Measurements from ENCODE around the gene GNGT2.

The GNGT2 gene

DNA sequence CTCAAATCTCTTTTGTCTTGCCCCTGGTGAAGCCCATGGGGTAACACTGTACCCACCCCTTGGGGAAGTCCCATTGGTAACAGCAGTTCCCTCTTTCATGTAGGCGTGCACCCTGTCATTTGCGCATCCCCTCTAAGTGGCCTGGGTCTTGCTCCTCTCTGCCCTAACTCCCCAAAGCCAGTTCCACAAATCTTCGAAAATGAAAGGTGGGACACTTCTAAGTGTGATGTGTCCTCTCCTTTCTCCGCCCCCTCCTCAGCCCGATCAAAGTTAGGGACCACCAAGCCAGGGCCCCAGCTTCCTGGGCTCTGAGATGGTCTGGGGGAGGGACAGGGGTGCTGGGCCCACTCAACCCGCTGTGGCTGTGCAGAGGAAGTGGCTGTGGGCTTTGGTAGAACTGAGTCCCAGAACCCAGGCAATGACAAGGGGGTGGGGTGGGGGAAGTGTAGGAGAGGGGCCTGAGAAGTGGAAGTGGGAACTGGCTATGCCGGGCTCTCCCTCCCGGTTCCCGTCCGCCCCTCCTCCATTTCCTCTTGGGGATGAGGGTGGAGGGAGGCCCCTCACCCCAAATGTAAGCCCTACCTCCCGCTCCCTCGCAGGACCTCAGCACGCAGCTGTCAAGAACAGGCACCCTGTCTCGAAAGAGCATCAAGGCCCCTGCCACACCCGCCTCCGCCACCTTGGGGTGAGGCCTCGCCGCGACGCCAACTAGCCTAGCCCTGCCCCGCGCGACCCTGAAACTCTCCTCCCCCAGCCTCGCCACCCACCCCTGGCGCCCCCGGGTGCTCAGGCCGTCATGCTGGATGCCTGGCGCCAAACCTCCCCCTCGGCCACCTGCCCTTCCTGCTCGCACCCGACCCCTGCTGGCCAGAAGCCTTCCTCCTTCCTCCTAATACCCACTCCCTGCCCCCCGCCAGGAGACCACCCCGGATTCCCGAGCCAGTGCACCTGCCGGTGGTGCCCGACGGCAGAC, 8.9 kb upstream of the GNGT2 start:
- in situ Hi-C loops (cut with HindIII; ENCODE audit: low sequenced_read_pairs), result no loop called here
- TF ChIP-seq, protein P1, sequence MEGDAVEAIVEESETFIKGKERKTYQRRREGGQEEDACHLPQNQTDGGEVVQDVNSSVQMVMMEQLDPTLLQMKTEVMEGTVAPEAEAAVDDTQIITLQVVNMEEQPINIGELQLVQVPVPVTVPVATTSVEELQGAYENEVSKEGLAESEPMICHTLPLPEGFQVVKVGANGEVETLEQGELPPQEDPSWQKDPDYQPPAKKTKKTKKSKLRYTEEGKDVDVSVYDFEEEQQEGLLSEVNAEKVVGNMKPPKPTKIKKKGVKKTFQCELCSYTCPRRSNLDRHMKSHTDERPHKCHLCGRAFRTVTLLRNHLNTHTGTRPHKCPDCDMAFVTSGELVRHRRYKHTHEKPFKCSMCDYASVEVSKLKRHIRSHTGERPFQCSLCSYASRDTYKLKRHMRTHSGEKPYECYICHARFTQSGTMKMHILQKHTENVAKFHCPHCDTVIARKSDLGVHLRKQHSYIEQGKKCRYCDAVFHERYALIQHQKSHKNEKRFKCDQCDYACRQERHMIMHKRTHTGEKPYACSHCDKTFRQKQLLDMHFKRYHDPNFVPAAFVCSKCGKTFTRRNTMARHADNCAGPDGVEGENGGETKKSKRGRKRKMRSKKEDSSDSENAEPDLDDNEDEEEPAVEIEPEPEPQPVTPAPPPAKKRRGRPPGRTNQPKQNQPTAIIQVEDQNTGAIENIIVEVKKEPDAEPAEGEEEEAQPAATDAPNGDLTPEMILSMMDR (IDR thresholded peaks at IDR 0.05; ENCODE audit: low read depth, low read length), result peak; percentile 28
- DNase-seq (ENCODE audit: low read depth, low spot score), result no peak
- no peak overlapping the region for H3K4me3 ChIP-seq (ENCODE audit: low read depth, low read length)

DNA sequence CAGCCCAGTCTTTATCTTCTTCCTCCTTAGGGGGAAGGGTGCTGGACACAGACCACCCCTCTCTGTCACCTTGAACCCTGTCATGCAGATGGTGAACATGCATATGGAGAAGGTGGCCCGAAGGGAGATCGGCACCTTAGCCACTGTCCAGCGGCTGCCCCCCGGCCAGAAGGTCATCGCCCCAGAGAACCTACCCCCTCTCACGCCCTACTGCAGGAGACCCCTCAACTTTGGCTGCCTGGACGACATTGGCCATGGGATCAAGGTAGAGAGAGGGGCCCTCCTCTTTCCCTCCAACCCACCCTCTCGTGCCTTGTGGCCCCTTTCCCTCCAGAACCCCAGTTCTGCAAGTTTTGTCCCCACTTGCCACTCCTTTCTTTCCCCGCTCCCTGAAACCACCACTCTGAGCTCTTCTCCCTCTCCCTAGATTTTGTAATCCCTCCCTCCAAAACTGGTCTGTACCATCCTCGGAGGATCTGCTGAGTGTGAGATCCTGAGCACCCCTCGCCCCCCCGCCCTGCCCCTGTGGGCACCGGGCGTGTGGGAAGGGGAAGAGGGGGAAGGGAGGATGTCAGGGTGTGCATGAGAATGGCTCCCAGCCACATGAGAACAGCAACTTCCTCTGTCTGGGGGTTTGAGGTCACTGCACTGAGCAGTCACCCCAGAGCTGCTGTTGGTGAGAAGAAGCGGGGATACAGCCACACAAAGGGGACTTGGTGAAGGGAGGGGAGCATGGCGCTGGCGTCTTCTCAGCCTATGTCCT, 7.5 kb upstream of the GNGT2 start:
- in situ Hi-C loops (cut with HindIII; ENCODE audit: low sequenced_read_pairs), result no loop called here
- H3K4me3 ChIP-seq (ENCODE audit: low read depth, low read length), result no peak overlapping the region
- TF ChIP-seq, protein P1 (IDR thresholded peaks at IDR 0.05; ENCODE audit: low read depth, low read length), result no peak
- no peak for DNase-seq (ENCODE audit: low read depth, low spot score)

DNA sequence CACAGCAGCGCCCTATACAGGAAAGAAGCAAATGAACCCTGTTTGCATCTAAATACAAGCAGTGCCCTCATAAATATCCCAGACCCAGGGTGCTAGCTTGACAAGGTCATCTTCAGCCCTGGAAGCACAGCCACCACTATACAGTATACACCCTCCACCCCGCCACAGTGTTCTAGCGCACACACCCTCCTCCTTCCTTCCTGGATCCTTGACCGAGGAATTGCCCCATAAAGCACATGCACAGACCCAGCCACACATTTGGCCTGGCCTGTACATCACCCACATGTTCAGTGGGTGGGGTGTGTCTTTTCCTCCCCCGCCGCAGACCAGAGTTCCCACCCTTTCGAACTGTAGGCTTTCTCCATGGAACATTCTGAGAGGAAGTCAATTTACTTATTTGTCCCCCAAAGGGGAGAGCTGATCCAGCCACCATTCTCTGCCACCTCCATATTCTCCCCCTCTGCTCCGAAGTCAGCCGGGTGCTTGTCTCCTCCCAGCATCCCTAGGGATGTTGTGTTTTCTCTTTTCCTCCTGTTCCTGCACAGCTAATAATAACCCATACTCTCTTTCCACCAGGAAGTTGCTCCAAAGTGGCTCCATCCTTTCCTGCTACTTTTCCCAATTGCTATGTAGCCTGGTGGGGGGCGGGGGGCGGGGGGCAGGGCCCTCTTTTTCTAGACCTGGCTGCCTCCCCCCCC, 6.7 kb upstream of the GNGT2 start:
- TF ChIP-seq, protein P1 (IDR thresholded peaks at IDR 0.05; ENCODE audit: low read depth, low read length), result no peak
- in situ Hi-C loops (cut with HindIII; ENCODE audit: low sequenced_read_pairs), result no loop called here
- no peak overlapping the region for H3K4me3 ChIP-seq (ENCODE audit: low read depth, low read length)
- DNase-seq (ENCODE audit: low read depth, low spot score), result no peak

DNA sequence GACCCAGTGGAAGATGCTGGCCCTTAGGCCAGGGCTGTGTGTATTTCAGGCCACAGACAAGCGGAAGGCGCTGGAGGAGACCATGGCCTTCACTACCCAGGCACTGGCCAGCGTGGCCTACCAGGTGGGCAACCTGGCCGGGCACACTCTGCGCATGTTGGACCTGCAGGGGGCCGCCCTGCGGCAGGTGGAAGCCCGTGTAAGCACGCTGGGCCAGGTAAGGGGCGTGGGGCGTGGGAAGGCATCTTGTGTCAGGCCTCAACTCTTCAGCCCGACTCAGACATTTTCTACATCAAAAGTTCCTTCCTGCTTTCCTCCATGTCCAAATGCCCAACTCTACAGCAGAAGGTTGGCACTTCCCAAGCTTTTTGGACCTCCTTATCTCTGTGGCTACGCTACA, 6.1 kb upstream of the GNGT2 start:
- TF ChIP-seq, protein P1 (IDR thresholded peaks at IDR 0.05; ENCODE audit: low read depth, low read length), result no peak
- H3K4me3 ChIP-seq (ENCODE audit: low read depth, low read length), result no peak overlapping the region
- DNase-seq (ENCODE audit: low read depth, low spot score), result no peak
- in situ Hi-C loops (cut with HindIII; ENCODE audit: low sequenced_read_pairs), result no loop called here

DNA sequence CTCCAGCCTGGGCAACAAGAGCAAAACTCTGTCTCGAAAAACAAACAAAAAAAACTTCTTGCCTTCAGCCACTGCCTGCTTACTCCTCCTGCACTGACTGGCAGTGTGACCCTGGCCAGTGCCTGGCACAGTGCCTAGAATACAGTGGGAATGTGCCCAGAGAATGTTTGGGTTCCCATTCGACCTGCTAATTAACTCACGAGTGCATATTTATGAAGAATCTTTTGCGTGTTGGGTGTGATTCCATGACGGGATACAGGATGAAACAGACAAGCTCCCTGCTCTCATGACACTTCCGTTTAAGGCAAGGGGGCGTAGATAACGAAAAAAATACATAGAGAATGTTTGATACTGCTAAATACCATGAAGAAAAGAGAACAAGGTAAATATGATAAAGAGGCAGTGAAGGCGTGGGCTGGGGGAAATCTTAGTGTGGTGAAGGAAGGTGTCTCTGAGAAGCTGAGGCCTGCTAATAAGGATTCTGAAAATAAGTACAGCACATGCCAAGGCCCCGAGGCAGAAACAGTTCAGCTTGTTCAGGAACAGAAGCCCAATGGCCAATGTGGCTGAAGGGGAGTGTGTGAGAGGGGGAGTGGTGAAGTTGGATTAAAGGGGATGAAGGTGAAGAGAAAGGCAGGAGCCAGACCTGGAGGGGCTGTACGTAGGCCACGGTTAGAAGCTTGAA, 4.4 kb upstream of the GNGT2 start:
- TF ChIP-seq, protein P1 (IDR thresholded peaks at IDR 0.05; ENCODE audit: low read depth, low read length), result no peak
- no peak overlapping the region for H3K4me3 ChIP-seq (ENCODE audit: low read depth, low read length)
- in situ Hi-C loops (cut with HindIII; ENCODE audit: low sequenced_read_pairs), result no loop called here
- DNase-seq (ENCODE audit: low read depth, low spot score), result no peak

DNA sequence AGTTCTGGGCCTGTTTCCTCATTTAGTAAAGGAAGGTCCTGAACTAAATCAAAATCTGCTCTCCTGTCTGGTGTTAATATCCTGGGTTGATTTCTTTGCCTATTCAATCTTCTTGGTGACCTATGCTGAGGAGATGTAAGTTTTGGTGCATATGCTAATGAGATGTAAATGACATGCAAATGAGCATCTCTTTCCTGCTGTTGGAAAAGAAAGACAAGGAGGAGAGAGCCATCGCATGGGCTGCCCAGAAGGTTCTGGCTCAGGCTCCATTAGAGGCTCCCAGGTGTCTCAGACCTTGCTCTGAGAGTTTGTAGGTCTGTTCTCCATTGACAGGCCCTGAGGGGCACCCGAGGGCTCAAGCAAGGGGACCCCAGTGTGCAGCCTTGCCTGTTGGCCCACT, 3.5 kb upstream of the GNGT2 start:
- no peak for DNase-seq (ENCODE audit: low read depth, low spot score)
- TF ChIP-seq, protein P1 (IDR thresholded peaks at IDR 0.05; ENCODE audit: low read depth, low read length), result no peak

More for the DNA sequence above, 3.5 kb upstream of the GNGT2 start:
- in situ Hi-C loops (cut with HindIII; ENCODE audit: low sequenced_read_pairs), result no loop called here
- H3K4me3 ChIP-seq (ENCODE audit: low read depth, low read length), result no peak overlapping the region
